H9 (cell line): ENCODE data around the gene OR7A10. TPM values are rescaled to one million over a fixed set of nuclear protein-coding genes. Genes with fewer than 3 reads are reported as not detected.

Experiments
- DNase-seq: peaks from one replicate; pipeline ENCODE4 v3.0.0-alpha.2; 2017
- H2AFZ ChIP-seq: one replicate; pipeline ENCODE4 v1.6.1; 2013; ENCODE audit warnings: mild to moderate bottlenecking, low read length, control low read depth, moderate library complexity
- H2AK5ac ChIP-seq: 2 replicates; pipeline ENCODE4 v1.6.1; 2013; ENCODE audit warnings: low read length, control low read depth, mixed read lengths; ENCODE audit not compliant: insufficient read length
- H2BK120ac ChIP-seq: one replicate; pipeline ENCODE4 v1.6.1; 2013; ENCODE audit warnings: low read depth, mild to moderate bottlenecking, low read length, control low read depth, inconsistent platforms; ENCODE audit not compliant: poor library complexity, severe bottlenecking
- H2BK12ac ChIP-seq: 2 replicates; pipeline ENCODE4 v1.6.1; 2013; ENCODE audit warnings: low read length, control low read depth, mixed read lengths, low read depth; ENCODE audit not compliant: insufficient read length
- H2BK15ac ChIP-seq: 2 replicates; pipeline ENCODE4 v1.6.1; 2013; ENCODE audit warnings: low read depth, low read length, control low read depth
- H2BK20ac ChIP-seq: one replicate; pipeline ENCODE4 v1.6.1; 2013; ENCODE audit warnings: low read depth, mild to moderate bottlenecking, low read length, control low read depth, inconsistent platforms; ENCODE audit not compliant: poor library complexity, severe bottlenecking
- H2BK5ac ChIP-seq: 2 replicates; pipeline ENCODE4 v1.6.1; 2013; ENCODE audit warnings: low read length, control low read depth, mixed read lengths; ENCODE audit not compliant: insufficient read length
- H3K14ac ChIP-seq: 2 replicates; pipeline ENCODE4 v1.6.1; 2013; ENCODE audit warnings: low read length, control low read depth; ENCODE audit not compliant: insufficient read depth
- H3K18ac ChIP-seq: 2 replicates; pipeline ENCODE4 v1.6.1; 2013; ENCODE audit warnings: low read depth, mild to moderate bottlenecking, mixed read lengths, low read length, control low read depth; ENCODE audit not compliant: insufficient read length
- H3K23ac ChIP-seq: 2 replicates; pipeline ENCODE4 v1.6.1; 2013; ENCODE audit warnings: low read length, control low read depth, mixed read lengths, low read depth; ENCODE audit not compliant: insufficient read length
- H3K23me2 ChIP-seq: 2 replicates; pipeline ENCODE4 v1.6.1; 2013; ENCODE audit warnings: low read depth, mild to moderate bottlenecking, mixed read lengths, low read length, control low read depth; ENCODE audit not compliant: insufficient read length, poor library complexity, severe bottlenecking
- H3K27ac ChIP-seq: 2 replicates; pipeline ENCODE4 v1.5.1; 2013; ENCODE audit warnings: low read length, control low read depth, mixed read lengths, low read depth; ENCODE audit not compliant: insufficient read length
- H3K27me3 ChIP-seq: 2 replicates; pipeline ENCODE4 v1.6.1; 2013; ENCODE audit warnings: low read length, control low read depth, inconsistent platforms; ENCODE audit not compliant: insufficient read depth
- H3K4ac ChIP-seq: 2 replicates; pipeline ENCODE4 v1.6.1; 2013; ENCODE audit warnings: low read depth, mild to moderate bottlenecking, control low read depth, inconsistent platforms, low read length, moderate library complexity
- H3K4me1 ChIP-seq: 2 replicates; pipeline ENCODE4 v1.6.1; 2013; ENCODE audit warnings: low read length, control low read depth, inconsistent platforms; ENCODE audit not compliant: insufficient read depth
- H3K4me2 ChIP-seq: 2 replicates; pipeline ENCODE4 v1.6.1; 2013; ENCODE audit warnings: low read length, control low read depth, mixed read lengths; ENCODE audit not compliant: insufficient read length, insufficient read depth
- H3K56ac ChIP-seq: 2 replicates; pipeline ENCODE4 v1.6.1; 2013; ENCODE audit warnings: low read depth, mild to moderate bottlenecking, mixed read lengths, low read length, control low read depth; ENCODE audit not compliant: insufficient read length
- H3K79me1 ChIP-seq: 2 replicates; pipeline ENCODE4 v1.6.1; 2013; ENCODE audit warnings: low read depth, mild to moderate bottlenecking, moderate library complexity, low read length, control low read depth, inconsistent platforms; ENCODE audit not compliant: insufficient read depth, poor library complexity, severe bottlenecking
- H3K79me2 ChIP-seq: 2 replicates; pipeline ENCODE4 v1.6.1; 2013; ENCODE audit warnings: low read length, control low read depth, inconsistent platforms; ENCODE audit not compliant: insufficient read depth
- H3K9ac ChIP-seq: 2 replicates; pipeline ENCODE4 v1.6.1; 2013; ENCODE audit warnings: low read length, control low read depth, mixed read lengths; ENCODE audit not compliant: insufficient read length; ENCODE audit errors: extremely low read depth
- H3K9me3 ChIP-seq: one replicate; pipeline ENCODE4 v1.6.1; 2013; ENCODE audit warnings: low read depth, low read length, inconsistent platforms; ENCODE audit not compliant: control insufficient read depth
- H3T11ph ChIP-seq: one replicate; pipeline ENCODE4 v1.6.1; 2013; ENCODE audit warnings: mild to moderate bottlenecking, low read length, control low read depth, inconsistent platforms
- H4K20me1 ChIP-seq: one replicate; pipeline ENCODE4 v1.6.1; 2013; ENCODE audit not compliant: control insufficient read depth, insufficient read length, insufficient read depth
- H4K5ac ChIP-seq: 2 replicates; pipeline ENCODE4 v1.6.1; 2013; ENCODE audit warnings: low read depth, mild to moderate bottlenecking, mixed read lengths, low read length, control low read depth; ENCODE audit not compliant: insufficient read length
- H4K8ac ChIP-seq: replicated peaks from 2 replicates; pipeline ENCODE4 v1.6.1; 2013; ENCODE audit warnings: low read length, control low read depth, mixed read lengths, low read depth; ENCODE audit not compliant: insufficient read length
- H4K91ac ChIP-seq: 2 replicates; pipeline ENCODE4 v1.6.1; 2013; ENCODE audit warnings: low read depth, mild to moderate bottlenecking, moderate library complexity, mixed read lengths, low read length, control low read depth; ENCODE audit not compliant: insufficient read length
- H3K27ac Mint-ChIP-seq, 3 experiments: 2 replicates in 2 of 3; 3 replicates in 1 of 3; pipeline ENCODE4 v1.8.0; 2020 to 2021; ENCODE audit warnings: mixed read lengths in 3 of 3, mild to moderate bottlenecking in 1 of 3, moderate library complexity in 1 of 3
- H3K27me3 Mint-ChIP-seq: 2 replicates; pipeline ENCODE4 v1.8.0; 2021; ENCODE audit warnings: low read depth, mild to moderate bottlenecking, moderate library complexity, mixed read lengths
- H3K36me3 Mint-ChIP-seq, 3 experiments: 2 replicates in 2 of 3; 3 replicates in 1 of 3; pipeline ENCODE4 v1.8.0; 2020 to 2021; ENCODE audit warnings: low read depth in 3 of 3, mixed read lengths in 3 of 3; ENCODE audit not compliant: insufficient read depth in 1 of 3
- H3K4me1 Mint-ChIP-seq, 2 experiments: 2 replicates each; pipeline ENCODE4 v1.8.0; 2020; ENCODE audit warnings: mixed read lengths in 2 of 2
- H3K4me3 Mint-ChIP-seq, 2 experiments: 2 replicates in 1 of 2; 3 replicates in 1 of 2; pipeline ENCODE4 v1.8.0; 2020 to 2021; ENCODE audit warnings: mild to moderate bottlenecking in 2 of 2, mixed read lengths in 2 of 2, moderate library complexity in 1 of 2
- H3K9me3 Mint-ChIP-seq, 2 experiments: 2 replicates in 1 of 2; 3 replicates in 1 of 2; pipeline ENCODE4 v1.8.0; 2020; ENCODE audit warnings: mild to moderate bottlenecking in 2 of 2, mixed read lengths in 2 of 2, moderate library complexity in 1 of 2
- CTCF ChIP-seq: fragments of 200-600 bp; sonication (generic); conservative IDR thresholded peaks from 3 replicates; pipeline ENCODE4 v1.8.0; 2021; ENCODE audit warnings: antibody characterized with exemption, mild to moderate bottlenecking
- WGBS: extraction: QIAGEN DNeasy Blood & Tissue Kit; methylation state at CpG from one replicate; pipeline ENCODE4 v1.1.7; 2013; ENCODE audit warnings: missing lambda C conversion rate, low lambda C conversion rate, mixed read lengths; ENCODE audit not compliant: insufficient read length; ENCODE audit errors: extremely low coverage; 5-methylcytosine and 5-hydroxymethylcytosine counted together
- total RNA-seq: library from RNA; stranded (reverse); gene quantifications from 2 replicates; pipeline ENCODE4 v1.2.1, GENCODE V29; 2021

The OR7A10 gene
- total RNA-seq, 1 experiment from 2014 or later: not detected

- Histone ChIP-seq H4K8ac (no peak within 1 kb of the TSS), H3K56ac (no peak within 1 kb of the TSS), H2AK5ac (no peak within 1 kb of the TSS), H2BK12ac (no peak within 1 kb of the TSS), H3K18ac (no peak within 1 kb of the TSS), H3K79me2 (no peaks in the 10 kb centered on the region), H2BK5ac (no peak within 1 kb of the TSS), H3K9ac (no peak within 1 kb of the TSS), H2BK15ac (no peak within 1 kb of the TSS), H2AFZ (no peak within 1 kb of the TSS), H3K27ac (no peak within 1 kb of the TSS), H3K23ac (no peak within 1 kb of the TSS), H3T11ph (no peak within 1 kb of the TSS), H2BK120ac (no peak within 1 kb of the TSS), H4K5ac (no peak within 1 kb of the TSS), H3K23me2 (no peaks in the 10 kb centered on the region), H2BK20ac (no peak within 1 kb of the TSS), H4K20me1 (no peaks in the 10 kb centered on the region), H3K9me3 (no peaks in the 10 kb centered on the region), H3K4ac (no peak within 1 kb of the TSS), H3K79me1 (no peaks in the 10 kb centered on the region), H3K4me1 (no peaks in the 10 kb centered on the region), H3K4me2 (no peak within 1 kb of the TSS), H4K91ac (no peak within 1 kb of the TSS), H3K14ac (no peak within 1 kb of the TSS), H3K27me3 (no peaks in the 10 kb centered on the region; the same call in 1 of the 2 replicates)
- no peak for TF ChIP-seq CTCF
- Mint-ChIP-seq H3K4me3 (no peak within 1 kb of the TSS), H3K9me3 (peaks cover 17 to 86% of the 10 kb centered on the region in 2 experiments), H3K27ac (no peak within 1 kb of the TSS; a peak in 1 of 7 replicates), H3K27me3 (no peaks in the 10 kb centered on the region), H3K4me1 (no peaks in the 10 kb centered on the region), H3K36me3 (peaks cover 0 to 24% (median 0%) of the 10 kb centered on the region in 3 experiments; a peak in 3 of 7 replicates)
- DNase-seq: no peak
- WGBS: no CpG with 5 or more reads among the region's 4 CpGs
These were observed 37.3 kb upstream of the OR7A10 start, which contains the start of gene OR7A17 for GRCh38 chr19:14886032-14886431. TSS of gene OR7A17 (minus strand) at chr19:14886132. CDS start at chr19:14881355, 4,777 bp downstream.
